ENCODE measurements around the gene TRAF6. TPM values are rescaled to one million over a fixed set of nuclear protein-coding genes. Genes with fewer than 3 reads are reported as not detected.
"Not testable (repeated sequence)": the region's sequence is repeated elsewhere in the genome, so short reads cannot be mapped to it uniquely, and the experiment has no call there.

TRAF6 gene
- polyA plus RNA-seq (ENCODE audit: insufficient read depth in 1 of 5, insufficient read length in 5 of 5, low replicate concordance in 1 of 5) = 10 to 100 TPM; 10.3 to 17.6 (median 14.7) TPM
- long read RNA-seq, donor 1, full-length matches to known transcripts = 2 of 7 reads
- long read RNA-seq, donor 1, partial matches to known transcripts = 5 of 7 reads
- long read RNA-seq, donor 1, other reads (novel, unspliced or antisense) = 0 of 7 reads
- long read RNA-seq, donor 2, full-length matches to known transcripts = 3 of 3 reads
- long read RNA-seq, donor 2, partial matches to known transcripts = 0 of 3 reads
- long read RNA-seq, donor 2, other reads (novel, unspliced or antisense) = 0 of 3 reads
- long read RNA-seq, donor 3, full-length matches to known transcripts = 2 of 2 reads
- long read RNA-seq, donor 3, partial matches to known transcripts = 0 of 2 reads
- long read RNA-seq, donor 3, other reads (novel, unspliced or antisense) = 0 of 2 reads
- long read RNA-seq, donor 4, full-length matches to known transcripts = 1 of 1 reads
- long read RNA-seq, donor 4, partial matches to known transcripts = 0 of 1 reads
- long read RNA-seq, donor 4, other reads (novel, unspliced or antisense) = 0 of 1 reads
- long read RNA-seq, donor 5, full-length matches to known transcripts = 2 of 2 reads
- long read RNA-seq, donor 5, partial matches to known transcripts = 0 of 2 reads
- long read RNA-seq, donor 5, other reads (novel, unspliced or antisense) = 0 of 2 reads
- long read RNA-seq, donor 6, full-length matches to known transcripts = 1 of 1 reads
- long read RNA-seq, donor 6, partial matches to known transcripts = 0 of 1 reads
- long read RNA-seq, donor 6, other reads (novel, unspliced or antisense) = 0 of 1 reads
- long read RNA-seq, donor 7, full-length matches to known transcripts = 8 of 8 reads
- long read RNA-seq, donor 7, partial matches to known transcripts = 0 of 8 reads
- long read RNA-seq, donor 7, other reads (novel, unspliced or antisense) = 0 of 8 reads
- long read RNA-seq, donor 8, full-length matches to known transcripts = 1 of 1 reads
- long read RNA-seq, donor 8, partial matches to known transcripts = 0 of 1 reads
- long read RNA-seq, donor 8, other reads (novel, unspliced or antisense) = 0 of 1 reads

DNA sequence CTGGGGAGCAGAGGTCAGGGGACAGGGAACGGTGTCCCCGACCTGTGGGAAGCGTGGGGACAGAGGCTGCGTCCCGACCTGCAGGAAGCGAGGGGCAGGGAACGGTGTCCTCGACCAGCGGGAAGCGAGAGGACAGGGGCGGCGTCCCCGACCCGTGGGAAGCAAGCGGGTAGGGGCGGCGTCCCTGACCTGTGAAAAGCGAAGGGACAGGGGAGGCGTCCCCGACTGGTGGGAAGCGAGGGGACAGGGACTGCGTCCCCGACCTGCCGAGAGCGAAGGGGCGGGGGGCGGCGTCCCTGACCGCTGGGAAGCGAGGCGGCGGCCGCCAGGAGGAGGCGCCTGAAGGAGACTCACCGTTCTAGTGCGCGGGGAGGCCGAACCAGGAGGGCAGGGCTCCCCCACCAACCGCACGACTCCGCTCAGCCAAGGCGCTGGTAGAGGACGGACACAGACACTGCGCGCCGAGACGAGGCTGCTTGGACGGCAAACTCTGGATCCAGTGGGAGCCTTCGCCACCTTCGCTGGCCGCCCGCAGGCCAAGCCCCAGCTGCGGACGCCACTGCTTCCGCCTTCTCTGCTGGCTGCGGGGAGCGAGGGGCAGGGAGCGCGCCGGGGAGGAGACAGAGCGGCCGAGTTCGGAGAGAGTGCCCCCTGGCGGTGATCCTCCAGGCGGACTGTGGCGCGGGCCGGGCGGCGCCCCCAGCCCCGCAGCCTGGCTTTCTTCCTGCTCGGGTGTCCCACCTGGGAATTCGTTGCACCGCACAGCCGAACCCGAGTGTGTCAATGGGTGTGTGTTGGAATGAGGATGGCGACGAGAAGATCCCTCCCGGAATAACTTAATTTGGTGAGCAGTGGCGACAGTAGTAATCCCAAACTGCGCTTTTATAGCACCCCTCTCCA is at the start of gene TRAF6:
TRAF6 (minus strand) TSS at position 579 of the 900 bp plus-strand sequence. CDS start 8,757 bp downstream, outside the sequence.
- peak; percentile 87 to 89 for DNase-seq

- DNase-seq = no peak
Measured at GRCh38 chr11:36558571-36559413, 48.7 kb upstream of the TRAF6 start.

DNA sequence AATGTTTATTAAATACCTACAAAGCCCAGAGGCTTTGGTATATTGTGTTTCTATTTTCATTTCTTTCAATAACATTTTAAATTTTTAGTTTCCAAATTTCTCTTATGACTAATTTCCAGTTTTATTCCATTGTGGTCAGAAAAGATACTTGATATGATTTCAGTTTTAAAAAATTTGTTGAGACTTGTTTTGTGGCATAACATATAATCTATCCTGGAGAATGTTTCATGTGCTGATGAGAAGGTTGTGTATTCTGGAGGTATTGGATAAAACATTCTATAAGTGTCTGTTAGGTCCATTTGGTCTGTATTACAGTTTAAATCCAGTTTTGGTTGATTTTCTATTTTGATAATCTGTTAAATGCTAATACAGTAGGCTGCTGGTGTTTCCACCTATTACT is 47.9 kb upstream of the TRAF6 start:
- no peak for DNase-seq

DNA sequence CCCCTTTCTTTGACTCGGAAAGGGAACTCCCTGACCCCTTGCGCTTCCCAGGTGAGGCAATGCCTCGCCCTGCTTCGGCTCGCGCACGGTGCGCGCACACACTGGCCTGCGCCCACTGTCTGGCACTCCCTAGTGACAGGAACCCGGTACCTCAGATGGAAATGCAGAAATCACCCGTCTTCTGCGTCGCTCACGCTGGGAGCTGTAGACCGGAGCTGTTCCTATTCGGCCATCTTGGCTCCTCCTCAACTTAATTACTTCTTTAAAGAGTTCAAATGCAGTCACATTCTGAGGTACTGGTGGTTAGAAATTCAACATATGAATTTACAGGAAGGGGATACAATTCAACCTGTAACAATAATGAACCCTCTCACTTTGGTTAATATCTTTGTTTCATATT is 47.3 kb upstream of the TRAF6 start:
- DNase-seq = not testable (repeated sequence)

DNA sequence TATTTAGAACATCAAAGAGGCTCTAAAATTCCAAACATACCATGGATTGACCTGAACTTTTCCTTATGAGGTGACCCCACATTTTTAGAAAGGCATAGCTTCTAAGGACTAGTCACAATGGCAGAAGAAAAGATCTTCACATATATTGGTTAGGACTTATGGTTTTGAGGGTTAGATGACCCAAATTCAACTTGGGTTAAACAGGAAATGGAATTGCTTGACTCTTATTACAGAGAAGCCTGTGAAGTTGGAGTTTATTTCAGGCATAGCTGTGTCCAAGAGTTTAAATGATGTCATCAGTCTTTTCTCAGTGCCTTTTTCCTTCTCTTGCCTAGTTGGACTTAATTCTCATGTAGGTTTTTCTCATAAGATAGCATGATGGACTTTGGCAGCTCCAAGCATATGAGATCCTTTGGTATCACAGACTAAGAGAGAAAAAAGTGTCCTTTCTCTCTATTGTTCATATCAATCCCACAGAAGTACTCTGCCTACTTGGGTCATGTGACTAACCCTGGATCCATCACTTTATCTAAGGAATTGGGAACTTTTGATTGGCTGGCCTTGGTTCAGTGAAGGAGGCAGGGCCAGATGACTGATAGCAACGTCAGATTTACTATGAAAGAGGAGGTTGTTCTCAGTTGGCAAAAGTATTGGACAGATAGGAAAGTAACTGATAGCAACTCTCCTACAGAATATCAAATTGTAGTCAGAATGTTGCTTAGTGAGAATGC is 40.5 kb upstream of the TRAF6 start:
- DNase-seq = no peak

DNA sequence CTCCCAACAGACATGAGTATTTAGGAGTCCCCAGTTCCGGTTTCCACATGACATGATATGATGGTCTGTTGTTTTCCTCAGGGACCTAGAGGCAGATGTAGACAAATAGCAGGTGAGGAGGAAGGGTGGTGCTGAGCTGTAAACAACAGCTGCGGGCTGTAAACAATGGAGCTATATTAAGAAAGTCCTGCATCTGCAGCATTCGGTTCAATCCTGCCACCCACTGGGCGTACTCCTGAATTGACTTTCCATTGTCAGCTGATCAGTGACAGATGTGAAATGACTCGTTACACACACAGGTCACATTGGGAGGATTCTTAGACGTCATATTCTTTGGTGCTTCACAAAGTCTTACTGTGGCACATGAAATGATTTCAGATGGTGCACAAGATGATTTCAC is 30.9 kb upstream of the TRAF6 start:
- DNase-seq = peak in 1 of 2 donors; percentile 5

GRCh38 chr11:36534276-36534840 is 24.3 kb upstream of the TRAF6 start:
- DNase-seq = no peak

DNA sequence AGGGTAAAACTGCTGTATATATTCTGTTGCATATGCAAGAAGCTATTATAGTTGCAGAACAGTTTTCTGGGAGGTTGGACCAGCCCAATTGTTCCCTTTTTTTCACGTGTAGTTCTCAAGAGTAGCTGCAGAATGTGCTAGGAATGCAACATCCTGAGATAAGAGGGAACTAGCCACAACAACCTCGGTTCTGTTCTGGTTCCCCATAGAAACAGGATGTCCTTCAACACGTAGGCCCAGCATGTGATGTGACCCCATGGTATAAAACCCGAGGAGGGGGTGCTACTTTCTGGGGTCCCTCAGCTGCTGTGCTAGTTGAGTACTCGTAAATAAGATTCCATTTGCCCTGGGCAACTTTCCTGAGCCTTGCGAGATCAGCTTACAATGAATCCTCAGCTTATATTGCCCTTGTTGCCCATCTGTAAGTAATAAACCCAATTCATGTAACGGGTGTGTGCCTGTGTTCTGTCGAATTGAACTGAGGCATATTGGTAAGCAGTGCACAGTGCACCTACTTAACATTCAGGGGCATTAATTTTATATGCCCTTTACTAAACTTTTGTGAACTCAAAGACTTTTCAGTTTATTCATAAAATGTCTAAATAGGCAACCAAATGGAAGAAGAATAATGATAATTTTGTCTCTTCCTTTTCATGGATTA is 23.0 kb upstream of the TRAF6 start:
- DNase-seq = no peak

DNA sequence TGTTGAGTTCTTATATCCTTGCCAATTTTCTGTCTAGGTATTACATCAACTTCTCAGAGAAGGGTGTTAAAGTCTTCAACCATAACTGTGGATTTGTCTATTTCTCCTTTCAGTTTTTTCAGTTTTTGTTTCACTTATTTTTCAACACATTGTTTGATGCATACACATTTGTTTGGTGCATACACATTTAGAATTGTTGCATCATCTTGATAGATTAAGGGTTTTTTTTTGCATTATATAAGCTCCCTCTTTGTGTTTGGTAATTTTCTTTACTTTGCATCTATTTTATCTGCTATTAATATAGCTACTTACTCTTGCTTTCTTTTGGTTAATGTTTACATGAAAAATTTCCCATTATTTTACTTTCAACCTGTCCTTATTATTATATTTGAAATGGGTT is 20.8 kb upstream of the TRAF6 start:
- DNase-seq = no peak

DNA sequence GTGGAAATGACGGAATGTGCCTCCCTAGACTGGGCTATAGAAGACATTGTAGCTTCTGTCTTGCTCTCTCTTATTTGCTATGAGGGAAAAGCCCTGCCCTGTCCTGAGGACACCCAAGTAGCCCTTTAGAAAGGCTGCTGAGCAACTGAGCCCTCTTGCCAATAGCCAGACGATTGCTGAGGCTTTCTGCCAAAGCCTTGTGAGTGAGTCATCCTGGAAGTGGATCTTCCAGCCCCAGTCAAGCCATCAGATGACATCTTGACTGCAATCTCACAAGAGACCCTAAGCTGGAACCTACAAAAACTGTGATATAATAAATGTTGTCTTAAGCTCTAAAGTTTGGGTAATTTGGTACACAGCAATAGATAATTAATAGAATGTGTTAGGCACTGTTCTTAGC is 3.9 kb upstream of the TRAF6 start:
- DNase-seq = no peak

DNA sequence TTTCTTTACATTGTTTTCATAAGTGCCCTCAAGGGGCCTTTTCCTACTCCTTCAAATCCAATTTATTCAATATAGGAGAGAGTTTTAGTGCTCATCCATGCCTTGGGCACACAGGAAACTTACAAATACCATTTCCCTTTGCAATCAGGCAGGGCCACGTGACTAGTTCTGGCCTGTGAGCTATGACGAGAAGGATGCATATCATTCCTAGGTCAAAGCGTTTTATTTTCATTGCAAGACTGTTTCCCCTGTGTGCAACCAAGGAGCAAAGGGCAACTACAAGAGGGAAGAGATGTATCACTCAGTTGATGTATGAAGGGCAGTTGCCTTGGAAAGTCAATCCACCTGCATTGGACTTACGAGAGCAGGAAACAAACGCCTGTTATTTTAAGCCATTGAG is 1.9 kb upstream of the TRAF6 start:
- no peak for DNase-seq

DNA sequence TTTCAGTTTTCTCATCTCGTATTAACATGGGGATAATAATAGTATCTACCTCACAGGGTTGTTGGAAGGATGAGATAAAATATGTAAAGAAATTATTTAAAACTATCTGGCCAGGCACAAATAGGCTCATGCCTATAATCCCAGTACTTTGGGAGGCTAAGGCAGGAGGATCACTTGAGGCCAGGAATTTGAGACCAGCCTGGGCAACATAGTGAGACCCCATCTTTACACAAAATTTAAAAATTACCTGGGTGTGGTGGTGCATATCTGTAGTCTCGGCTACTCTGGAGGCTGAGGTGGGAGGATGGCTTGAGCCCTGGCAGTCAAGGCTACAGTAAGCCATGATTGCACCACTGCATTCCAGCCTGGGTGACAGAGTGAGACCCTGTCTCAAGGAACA is 990 bp upstream of the TRAF6 start:
- not testable (repeated sequence) for DNase-seq

GRCh38 chr11:36510594-36510942 is 496 bp upstream of the TRAF6 start:
- DNase-seq = no peak

DNA sequence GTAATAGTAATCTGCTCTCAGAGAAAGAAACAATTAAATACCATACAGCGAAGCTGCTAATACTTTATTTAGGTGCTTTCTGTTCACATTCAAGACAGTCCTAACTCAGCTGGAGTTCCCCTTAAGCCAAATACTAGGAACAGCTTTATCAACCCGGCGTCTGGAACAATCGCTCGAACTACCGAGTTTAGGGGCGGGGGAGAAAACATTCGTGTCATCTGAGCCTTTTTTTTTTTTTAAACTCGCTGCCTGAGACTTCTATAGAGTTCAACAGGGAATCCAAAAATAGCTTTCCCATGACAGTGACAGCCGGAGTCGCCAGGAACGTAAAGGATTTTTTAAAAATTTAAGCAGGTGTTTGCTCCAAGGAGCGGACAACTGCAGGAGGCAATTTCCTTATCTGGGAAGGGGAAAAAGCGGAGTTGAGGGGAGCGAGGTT is 852 bp downstream of the TRAF6 start:
- DNase-seq = peak; percentile 17 to 26

- DNase-seq = no peak
Measured at GRCh38 chr11:36508743-36509142, 1.3 kb downstream of the TRAF6 start.

- DNase-seq = no peak
Measured at GRCh38 chr11:36507824-36508489, 2.1 kb downstream of the TRAF6 start.

- DNase-seq = no peak
Measured at GRCh38 chr11:36501236-36501635, 8.8 kb downstream of the TRAF6 start.

- DNase-seq = no peak
Measured at GRCh38 chr11:36500315-36500721, 9.8 kb downstream of the TRAF6 start.

All from right lung (tissue), 10 donors.